Stomach (tissue), 4 donors: ENCODE data around the gene GJB6.

Experiments
- EP300 ChIP-seq: sonication (generic); formaldehyde crosslinking; IDR thresholded peaks from one replicate; pipeline ENCODE4 v1.6.1; 2017; ENCODE audit warnings: antibody characterized with exemption
- POLR2A ChIP-seq, 4 donors: fragments of 450-650 bp; IDR thresholded peaks; one replicate each; pipeline ENCODE4 v1.6.1; 2016; ENCODE audit warnings: antibody characterized with exemption in 4 of 4, control low read depth in 2 of 4, mild to moderate bottlenecking in 1 of 4, moderate library complexity in 1 of 4
- POLR2AphosphoS5 ChIP-seq, 3 donors: sonication (generic); formaldehyde crosslinking; IDR thresholded peaks; one replicate each; pipeline ENCODE4 v1.6.1; 2016; ENCODE audit warnings: antibody characterized with exemption in 3 of 3
- TF ChIP-seq, protein P1 (sequence below), 7 experiments: fragments of 450-650 bp in 4 of 7; fragments of 200-600 bp in 3 of 7; sonication (generic) in 3 of 7; IDR thresholded peaks; one replicate each; pipeline ENCODE4 v1.5.1; 2016 to 2019; ENCODE audit warnings: antibody characterized with exemption in 7 of 7, control low read depth in 2 of 7, mild to moderate bottlenecking in 1 of 7

DNA sequence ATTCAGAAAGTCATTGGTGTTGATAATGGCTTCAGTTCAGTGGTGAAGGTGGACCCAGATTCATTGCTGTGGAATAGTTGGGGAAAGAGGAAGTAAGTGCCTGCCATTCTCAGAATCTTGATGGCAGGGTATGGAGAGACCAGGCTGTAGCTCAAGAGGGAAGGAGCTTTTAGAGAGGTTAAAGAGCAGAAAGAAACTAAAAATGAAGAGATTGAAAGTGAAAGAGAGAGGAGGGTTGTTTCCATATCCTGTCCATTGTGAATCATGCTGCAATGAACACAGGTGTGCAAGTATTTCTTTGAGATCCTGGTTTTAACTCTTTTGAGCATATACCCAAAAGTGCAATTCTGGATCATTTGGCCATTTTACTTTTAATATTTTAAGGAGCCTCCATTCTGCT lies 12.5 kb downstream of the GJB6 start:
- TF ChIP-seq, protein P1, sequence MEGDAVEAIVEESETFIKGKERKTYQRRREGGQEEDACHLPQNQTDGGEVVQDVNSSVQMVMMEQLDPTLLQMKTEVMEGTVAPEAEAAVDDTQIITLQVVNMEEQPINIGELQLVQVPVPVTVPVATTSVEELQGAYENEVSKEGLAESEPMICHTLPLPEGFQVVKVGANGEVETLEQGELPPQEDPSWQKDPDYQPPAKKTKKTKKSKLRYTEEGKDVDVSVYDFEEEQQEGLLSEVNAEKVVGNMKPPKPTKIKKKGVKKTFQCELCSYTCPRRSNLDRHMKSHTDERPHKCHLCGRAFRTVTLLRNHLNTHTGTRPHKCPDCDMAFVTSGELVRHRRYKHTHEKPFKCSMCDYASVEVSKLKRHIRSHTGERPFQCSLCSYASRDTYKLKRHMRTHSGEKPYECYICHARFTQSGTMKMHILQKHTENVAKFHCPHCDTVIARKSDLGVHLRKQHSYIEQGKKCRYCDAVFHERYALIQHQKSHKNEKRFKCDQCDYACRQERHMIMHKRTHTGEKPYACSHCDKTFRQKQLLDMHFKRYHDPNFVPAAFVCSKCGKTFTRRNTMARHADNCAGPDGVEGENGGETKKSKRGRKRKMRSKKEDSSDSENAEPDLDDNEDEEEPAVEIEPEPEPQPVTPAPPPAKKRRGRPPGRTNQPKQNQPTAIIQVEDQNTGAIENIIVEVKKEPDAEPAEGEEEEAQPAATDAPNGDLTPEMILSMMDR (IDR thresholded peaks at IDR 0.05), result no peak
- no peak for TF ChIP-seq POLR2A (IDR thresholded peaks at IDR 0.05)
- no peak for TF ChIP-seq EP300
- TF ChIP-seq POLR2AphosphoS5 (IDR thresholded peaks at IDR 0.05), result no peak
